Upper lobe of left lung (tissue), 4 donors: Measurements from ENCODE around the gene UTP25.

Experiments used
- CTCF ChIP-seq, 6 experiments: fragments of 450-650 bp in 4 of 6; fragments of 200-600 bp in 2 of 6; sonication (generic) in 2 of 6; IDR thresholded peaks; one replicate each; pipeline ENCODE4 v1.5.1; 2016 to 2019; ENCODE audit warnings: antibody characterized with exemption in 6 of 6
- EP300 ChIP-seq, 4 donors: sonication (generic); formaldehyde crosslinking; IDR thresholded peaks; one replicate each; pipeline ENCODE4 v1.5.1; 2017; ENCODE audit warnings: antibody characterized with exemption in 4 of 4, control low read depth in 2 of 4
- POLR2A ChIP-seq, 4 donors: fragments of 450-650 bp; IDR thresholded peaks; one replicate each; pipeline ENCODE4 v1.5.1; 2016 to 2017; ENCODE audit warnings: antibody characterized with exemption in 4 of 4, mild to moderate bottlenecking in 2 of 4
- POLR2AphosphoS5 ChIP-seq, 2 donors: sonication (generic); formaldehyde crosslinking; IDR thresholded peaks; one replicate each; pipeline ENCODE4 v1.5.1; 2017; ENCODE audit warnings: antibody characterized with exemption in 2 of 2

GRCh38 chr1:209871006-209871405 lies 43.2 kb downstream of the UTP25 start:
- TF ChIP-seq CTCF (IDR thresholded peaks at IDR 0.05) (no peak), POLR2A (IDR thresholded peaks at IDR 0.05) (no peak), POLR2AphosphoS5 (IDR thresholded peaks at IDR 0.05) (no peak), EP300 (IDR thresholded peaks at IDR 0.05) (no peak)
